Effector CD4-positive, alpha-beta T cell (primary cell): Measurements from ENCODE around the gene NXN.
"Not testable (repeated sequence)": the region's sequence is repeated elsewhere in the genome, so short reads cannot be mapped to it uniquely, and the experiment has no call there.

Experiments
- DNase-seq: peaks from one replicate; pipeline ENCODE4 v3.0.0-alpha.2; 2020

The NXN gene

GRCh38 chr17:814371-814770 is 165.2 kb downstream of the NXN start:
- DNase-seq, result no peak

DNA sequence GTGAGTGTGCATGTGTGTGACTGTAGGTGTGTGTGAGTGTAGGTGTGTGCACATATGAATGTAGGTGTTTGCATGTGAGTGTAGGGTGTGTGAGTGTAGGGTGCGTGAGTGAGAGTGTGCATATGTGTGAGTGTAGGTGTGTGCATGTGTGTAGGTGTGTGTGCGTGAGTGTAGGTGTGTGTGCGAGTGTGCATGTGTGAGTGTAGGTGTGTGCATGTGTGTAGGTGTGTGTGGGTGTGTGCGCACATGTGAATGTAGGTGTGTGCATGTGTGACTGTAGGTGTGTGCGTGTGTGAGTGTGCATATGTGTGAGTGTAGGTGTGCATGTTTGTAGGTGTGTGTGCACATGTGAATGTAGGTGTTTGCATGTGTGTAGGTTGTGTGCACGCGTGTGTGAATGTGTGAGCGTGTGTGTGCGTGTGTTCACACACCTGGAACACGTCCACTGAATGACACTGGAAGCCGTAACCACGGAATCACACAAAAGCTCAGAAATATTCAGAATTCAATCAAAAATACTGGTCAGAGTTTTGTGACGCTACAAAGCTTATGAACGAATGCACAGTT is 166.9 kb downstream of the NXN start:
- DNase-seq, result no peak

DNA sequence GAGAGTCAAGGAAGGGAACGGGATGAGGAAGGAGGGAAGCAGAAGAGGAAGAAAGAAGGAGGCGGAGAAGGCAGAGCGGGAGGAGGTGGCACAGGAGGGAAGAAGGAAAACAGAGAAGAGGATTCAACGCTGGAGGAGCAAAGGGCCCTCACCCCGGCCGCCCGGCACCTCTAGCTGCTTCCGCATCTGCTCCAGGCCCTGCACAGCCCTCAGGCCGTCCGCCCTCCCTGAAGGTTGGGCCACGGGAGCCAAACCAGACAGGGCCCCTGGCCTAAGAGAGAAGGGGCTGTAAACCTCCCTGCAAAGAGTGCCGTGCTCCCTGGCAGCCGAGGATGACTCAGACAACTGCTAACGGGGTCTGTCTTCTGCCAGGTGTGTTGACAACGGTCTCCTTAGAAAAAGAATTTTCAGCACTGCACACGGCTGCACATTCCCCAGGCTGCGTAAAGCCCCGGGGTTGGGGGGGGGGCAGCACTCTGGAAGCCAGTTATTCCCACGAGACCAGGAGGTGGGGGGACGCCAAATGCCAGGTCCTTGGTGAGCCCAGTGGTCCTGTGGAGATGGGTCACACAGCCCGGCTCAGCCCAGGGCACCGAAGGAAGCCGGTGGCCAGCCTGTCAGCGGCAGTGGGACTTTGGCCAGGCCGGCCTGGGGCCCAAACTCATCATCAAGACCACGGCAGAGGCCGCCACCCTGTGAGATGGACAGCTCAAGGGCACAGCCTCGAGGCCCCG is 168.4 kb downstream of the NXN start:
- DNase-seq, result no peak

DNA sequence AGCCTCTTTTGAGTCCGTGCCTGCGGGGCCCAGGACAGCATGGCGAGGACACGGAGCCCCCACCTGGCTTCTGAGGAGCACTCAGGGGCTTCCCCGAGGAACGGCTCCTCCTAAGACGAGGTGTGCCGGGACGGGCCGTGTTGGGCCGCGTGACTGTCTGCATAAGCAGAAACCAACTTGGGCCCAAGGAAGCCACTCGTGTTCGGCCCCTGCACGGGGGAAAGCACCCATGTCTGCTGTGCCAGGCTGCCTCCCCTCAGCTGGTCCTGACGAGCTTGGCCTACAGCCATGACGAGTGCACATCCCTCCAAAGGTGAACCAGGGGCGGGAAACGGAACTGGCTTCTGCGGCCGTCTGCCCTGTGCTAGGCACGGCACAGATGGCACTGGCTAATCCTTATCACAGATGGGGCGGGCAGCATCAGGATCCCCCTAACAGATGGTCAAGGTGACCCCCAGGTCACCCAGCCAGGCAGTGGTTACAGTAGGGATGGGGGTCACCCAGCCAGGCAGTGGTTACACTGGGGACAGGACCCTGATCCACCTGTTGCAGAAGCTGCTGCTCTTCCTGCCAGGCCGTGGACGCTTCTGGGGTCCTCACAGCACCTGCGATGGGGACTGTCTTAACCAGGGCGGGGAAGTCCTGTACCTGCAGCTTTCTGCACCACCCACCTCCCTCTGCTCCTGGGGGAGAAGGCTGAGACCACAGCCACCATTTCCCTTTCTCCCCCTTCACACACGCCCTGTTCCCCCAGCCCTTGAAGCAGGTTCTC is 171.9 kb downstream of the NXN start:
- no peak for DNase-seq

DNA sequence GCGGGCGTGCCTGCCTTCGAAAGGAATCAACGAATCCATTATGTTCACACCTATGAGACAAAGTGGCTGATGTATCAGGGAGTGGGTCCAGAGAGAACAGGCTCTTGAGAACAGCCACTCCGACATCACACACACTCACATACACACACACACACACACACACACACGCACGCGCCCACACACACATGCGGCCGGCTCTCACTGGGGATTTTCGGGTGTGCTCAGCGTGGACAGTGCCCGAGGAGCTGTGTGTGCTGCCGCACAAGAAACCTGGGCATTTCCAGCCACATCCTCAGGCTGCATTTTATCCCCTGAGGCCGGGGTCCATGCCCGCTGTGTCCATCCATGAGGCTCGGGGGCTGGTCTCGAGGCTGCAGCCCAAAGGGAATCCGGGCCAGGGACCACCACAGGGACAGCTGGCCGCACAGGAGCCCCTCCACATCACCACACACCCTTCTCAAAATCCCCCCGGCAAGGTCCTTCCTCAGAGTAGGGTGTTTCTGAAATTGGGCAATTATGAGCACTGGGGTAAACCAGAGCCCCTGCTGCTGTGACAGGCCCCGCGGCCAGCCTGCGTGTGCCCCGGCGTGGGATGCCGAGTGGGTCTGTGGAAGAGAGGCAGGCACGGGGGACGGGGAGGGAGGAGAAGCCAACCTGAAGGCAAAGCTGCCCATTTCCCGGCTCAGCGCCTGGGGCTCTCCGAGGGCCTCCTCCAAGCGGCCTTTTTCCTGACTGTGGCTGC is 172.6 kb downstream of the NXN start:
- DNase-seq, result no peak

GRCh38 chr17:806346-806745 is 173.2 kb downstream of the NXN start:
- no peak for DNase-seq

- not testable (repeated sequence) for DNase-seq
Observed at GRCh38 chr17:805886-806285, 173.7 kb downstream of the NXN start.

- no peak for DNase-seq
Observed at GRCh38 chr17:804541-805435, 174.8 kb downstream of the NXN start.

DNA sequence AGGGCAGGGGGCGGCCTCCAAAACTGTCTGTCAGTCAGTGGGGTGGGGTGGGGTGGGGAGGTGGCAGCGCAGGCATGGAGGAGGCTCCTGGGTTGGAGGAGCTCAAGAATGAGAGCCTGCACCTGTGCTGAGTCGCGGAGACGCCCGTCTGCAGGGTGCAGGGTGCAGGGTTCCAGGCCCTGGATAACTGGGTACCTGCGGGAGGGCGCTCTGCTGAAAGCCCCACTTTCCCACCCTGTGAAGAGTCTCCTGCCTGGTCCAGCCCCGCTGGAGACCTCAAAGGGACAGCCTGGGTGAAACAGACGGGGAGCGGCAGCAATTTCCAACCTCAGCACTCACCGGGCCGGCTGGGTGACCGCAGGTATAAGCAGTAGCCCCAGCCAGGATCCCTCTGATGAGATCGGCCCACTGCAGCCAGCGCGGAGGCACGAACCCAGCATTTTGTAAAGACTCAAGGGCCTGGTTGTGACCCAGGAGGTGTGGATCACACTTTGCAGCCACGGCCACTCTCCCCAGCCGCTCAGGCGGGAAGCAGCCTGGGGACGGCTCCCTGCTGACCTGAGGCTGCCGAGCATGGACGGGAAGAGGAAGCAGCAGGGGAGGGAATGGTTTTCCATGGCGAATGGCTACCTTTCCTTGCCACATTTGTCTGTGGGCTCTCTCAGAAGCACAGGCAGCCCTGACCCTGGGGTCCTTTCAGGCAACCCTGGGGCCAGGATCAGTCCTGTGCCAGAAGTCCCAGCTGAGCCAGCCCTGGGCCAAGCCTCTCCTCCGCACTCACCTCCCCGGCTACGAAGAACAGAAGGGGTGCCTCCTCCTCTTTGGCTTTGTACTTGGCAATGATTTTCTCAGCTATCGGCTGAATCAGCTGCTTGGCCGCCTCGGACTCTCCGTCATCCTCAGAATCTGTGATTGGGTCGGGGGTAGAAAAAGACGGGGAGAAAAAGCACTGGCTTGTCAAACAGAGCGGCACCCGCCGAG is 176.4 kb downstream of the NXN start:
- DNase-seq, result no peak

DNA sequence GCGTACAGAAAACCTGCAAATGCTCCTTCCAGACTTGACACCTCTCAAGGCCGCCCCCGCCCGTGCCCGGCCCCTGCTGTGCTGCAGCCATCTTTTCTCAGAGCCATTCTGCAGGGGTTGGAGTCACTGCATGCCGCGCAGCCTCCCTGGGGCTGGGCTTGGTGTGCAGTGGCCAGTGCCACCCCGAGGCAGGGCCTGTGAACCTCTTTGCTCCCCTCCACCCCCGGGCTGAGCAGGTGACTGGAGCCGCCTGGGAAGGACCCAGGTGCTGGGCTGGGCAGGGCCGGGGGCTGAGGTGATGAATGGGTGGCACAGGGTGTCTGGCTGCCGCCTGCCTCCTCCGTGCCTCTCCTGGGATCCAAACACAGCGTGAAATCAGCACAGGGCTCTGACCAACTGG is 177.1 kb downstream of the NXN start:
- DNase-seq, result no peak

- no peak for DNase-seq
Observed at GRCh38 chr17:801660-802059, 177.9 kb downstream of the NXN start.

DNA sequence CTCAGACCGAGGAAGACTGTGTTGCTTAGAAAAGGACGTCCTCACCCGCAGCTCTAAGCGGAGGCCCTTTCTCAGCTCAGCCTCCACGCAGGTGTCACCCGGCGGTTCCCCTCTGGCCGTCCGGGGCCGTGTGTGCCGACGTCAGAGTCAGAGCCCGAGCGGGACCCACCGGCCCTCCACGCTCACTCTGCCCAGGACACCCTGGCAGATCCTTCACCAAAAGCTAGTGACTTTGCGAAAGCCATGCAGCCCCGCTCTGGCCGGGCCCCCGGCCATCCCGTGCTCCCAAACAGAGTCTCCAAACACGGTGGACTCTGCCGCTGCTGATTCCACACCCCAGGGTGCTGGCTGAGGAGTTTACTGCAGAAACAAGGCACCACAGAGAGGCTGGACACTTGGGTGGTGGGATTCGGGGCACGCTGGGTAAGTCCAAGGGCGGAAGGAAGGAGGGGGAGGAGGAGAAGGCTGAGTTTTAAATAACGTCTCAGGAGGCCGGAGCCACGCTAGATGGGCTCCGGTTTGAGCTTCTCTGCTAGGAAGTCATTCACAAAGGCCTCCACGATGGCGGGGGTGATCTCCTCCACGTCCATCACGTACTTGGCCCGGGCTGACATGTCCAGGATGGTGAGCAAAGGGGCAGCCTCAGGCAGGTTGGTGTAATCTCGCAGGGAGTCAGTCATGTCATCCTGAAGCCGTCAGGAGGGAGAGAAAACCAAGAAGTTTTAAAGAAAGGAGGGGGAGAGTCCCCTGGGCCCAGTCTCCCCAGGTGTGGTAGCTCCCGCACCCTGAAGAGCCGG is 178.9 kb downstream of the NXN start:
- no peak for DNase-seq

GRCh38 chr17:799261-799660 is 180.3 kb downstream of the NXN start:
- DNase-seq, result no peak

DNA sequence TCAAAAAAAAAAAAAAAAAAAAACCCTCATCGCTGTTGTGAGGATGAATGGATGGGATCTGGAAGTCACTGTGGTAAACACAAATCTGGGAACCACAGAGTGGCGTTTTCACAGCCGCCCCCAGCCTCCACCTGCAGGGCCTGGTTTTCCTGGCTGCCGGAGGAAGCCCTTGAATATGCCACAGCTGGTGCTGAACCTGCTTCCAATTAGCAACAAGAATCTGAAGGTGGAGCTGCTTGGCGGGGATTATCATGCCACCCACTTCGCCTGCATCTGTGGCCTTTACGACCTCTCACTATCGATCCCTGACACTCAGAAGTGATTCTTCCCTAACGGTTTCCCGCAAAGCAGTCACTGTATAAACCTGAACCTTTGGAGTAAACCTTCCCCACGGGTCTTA is 181.3 kb downstream of the NXN start:
- no peak for DNase-seq

GRCh38 chr17:797236-797840 is 182.2 kb downstream of the NXN start:
- DNase-seq, result no peak

GRCh38 chr17:796609-797008 is 183.0 kb downstream of the NXN start:
- DNase-seq, result no peak

DNA sequence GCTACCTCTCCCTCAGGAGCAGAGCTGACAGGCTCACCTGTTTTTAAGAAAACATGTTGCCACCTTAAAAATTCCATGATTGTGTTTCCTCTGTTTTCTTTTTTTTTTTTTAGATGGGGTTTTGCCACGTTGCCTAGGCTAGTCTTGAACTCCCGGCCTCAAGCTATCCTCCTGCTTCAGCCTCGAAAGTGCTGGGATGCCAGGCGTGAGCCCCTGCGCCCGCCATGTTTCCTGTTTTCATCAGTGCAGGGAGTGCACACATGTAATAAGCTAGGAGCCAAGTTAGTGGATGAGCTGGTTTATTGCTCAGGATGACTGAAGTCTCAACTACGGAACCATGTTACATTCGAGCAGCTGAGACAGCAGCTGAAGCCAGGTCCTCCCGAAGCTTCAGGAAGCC is 183.9 kb downstream of the NXN start:
- DNase-seq, result no peak

- no peak for DNase-seq
Observed at GRCh38 chr17:795276-795675, 184.3 kb downstream of the NXN start.

DNA sequence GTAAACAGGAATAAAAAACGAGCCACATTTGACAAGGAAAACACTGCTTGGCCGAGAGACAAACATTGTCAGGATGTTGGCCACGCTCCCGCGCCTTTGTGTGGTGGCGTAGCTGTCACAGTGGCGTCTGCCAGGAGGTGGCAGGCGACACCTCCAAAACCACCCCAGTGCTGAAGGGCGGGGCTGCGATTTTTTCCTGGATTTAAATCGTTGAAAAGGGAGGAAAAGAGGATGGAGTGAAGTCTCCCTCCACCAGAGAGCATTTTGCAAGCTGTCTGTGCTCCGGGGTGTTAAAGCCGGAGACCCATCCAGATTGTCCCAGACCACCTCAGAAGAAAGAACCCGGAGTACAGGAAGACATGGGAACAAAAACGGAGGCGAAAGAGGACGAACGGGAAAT is 184.7 kb downstream of the NXN start:
- peak; percentile 18 for DNase-seq

GRCh38 chr17:792277-792676 is 187.3 kb downstream of the NXN start:
- DNase-seq, result no peak
